ENCODE data around the gene ICE1.

- TF ChIP-seq, protein P1, sequence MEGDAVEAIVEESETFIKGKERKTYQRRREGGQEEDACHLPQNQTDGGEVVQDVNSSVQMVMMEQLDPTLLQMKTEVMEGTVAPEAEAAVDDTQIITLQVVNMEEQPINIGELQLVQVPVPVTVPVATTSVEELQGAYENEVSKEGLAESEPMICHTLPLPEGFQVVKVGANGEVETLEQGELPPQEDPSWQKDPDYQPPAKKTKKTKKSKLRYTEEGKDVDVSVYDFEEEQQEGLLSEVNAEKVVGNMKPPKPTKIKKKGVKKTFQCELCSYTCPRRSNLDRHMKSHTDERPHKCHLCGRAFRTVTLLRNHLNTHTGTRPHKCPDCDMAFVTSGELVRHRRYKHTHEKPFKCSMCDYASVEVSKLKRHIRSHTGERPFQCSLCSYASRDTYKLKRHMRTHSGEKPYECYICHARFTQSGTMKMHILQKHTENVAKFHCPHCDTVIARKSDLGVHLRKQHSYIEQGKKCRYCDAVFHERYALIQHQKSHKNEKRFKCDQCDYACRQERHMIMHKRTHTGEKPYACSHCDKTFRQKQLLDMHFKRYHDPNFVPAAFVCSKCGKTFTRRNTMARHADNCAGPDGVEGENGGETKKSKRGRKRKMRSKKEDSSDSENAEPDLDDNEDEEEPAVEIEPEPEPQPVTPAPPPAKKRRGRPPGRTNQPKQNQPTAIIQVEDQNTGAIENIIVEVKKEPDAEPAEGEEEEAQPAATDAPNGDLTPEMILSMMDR (IDR thresholded peaks at IDR 0.05) = no peak
- TF ChIP-seq POLR2A (IDR thresholded peaks at IDR 0.05) = no peak
- no peak for TF ChIP-seq POLR2AphosphoS5 (IDR thresholded peaks at IDR 0.05)
Observed at GRCh38 chr5:5474961-5475360, 52.5 kb downstream of the ICE1 start.
